Caco-2 (cell line): ENCODE measurements around the gene KCNT2. TPM values are rescaled to one million over a fixed set of nuclear protein-coding genes. Genes with fewer than 3 reads are reported as not detected.

Source experiments
- BruUV-seq: library from RNA; stranded (reverse); fragments of 400-500 nt; replicated peaks from 2 replicates; lab custom pipeline; 2021; lab: Mats Ljungman, UMichigan
- CTCF ChIA-PET: fragments of 300-600 bp; sonication (Branson Sonifier 250); formaldehyde crosslinking; loops from one replicate; lab custom pipeline; 2022; ENCODE audit warnings: antibody characterized with exemption; lab: Charles Lee
- POLR2A ChIA-PET: fragments of 300-600 bp; sonication (Branson Sonifier 250); formaldehyde crosslinking; loops from one replicate; lab custom pipeline; 2022; ENCODE audit warnings: antibody characterized with exemption; lab: Charles Lee
- DNase-seq, 2 experiments: peaks; one replicate each; pipeline versions ENCODE4 v3.0.0 to v3.0.0-alpha.2; 2020 to 2022
- H3K27me3 ChIP-seq: replicated peaks from 2 replicates; pipeline ENCODE4 v1.6.0; 2011; ENCODE audit warnings: low read length; ENCODE audit not compliant: control insufficient read depth, insufficient read depth
- H3K36me3 ChIP-seq: 2 replicates; pipeline ENCODE4 v1.5.1; 2011; ENCODE audit warnings: low read length; ENCODE audit not compliant: control insufficient read depth, insufficient read depth
- H3K4me1 ChIP-seq: fragments of 250-450 bp; sonication (Bioruptor Pico); 2 replicates; pipeline ENCODE4 v1.5.1; 2020; ENCODE audit warnings: mild to moderate bottlenecking
- H3K4me3 ChIP-seq: 2 replicates; pipeline ENCODE4 v1.5.1; 2011; ENCODE audit warnings: low read depth, mild to moderate bottlenecking, control low read depth, low read length
- H3K9me3 ChIP-seq: fragments of 250-450 bp; sonication (Bioruptor Pico); 2 replicates; pipeline ENCODE4 v1.5.1; 2020; ENCODE audit warnings: mild to moderate bottlenecking, moderate library complexity
- H3K27ac Mint-ChIP-seq: one replicate; pipeline ENCODE4 v1.8.0; 2022; ENCODE audit warnings: mixed read lengths; ENCODE audit not compliant: unreplicated experiment
- H3K27me3 Mint-ChIP-seq: one replicate; pipeline ENCODE4 v1.8.0; 2022; ENCODE audit warnings: mixed read lengths; ENCODE audit not compliant: insufficient read depth, unreplicated experiment
- H3K36me3 Mint-ChIP-seq: one replicate; pipeline ENCODE4 v1.8.0; 2022; ENCODE audit warnings: mild to moderate bottlenecking, mixed read lengths; ENCODE audit not compliant: insufficient read depth, unreplicated experiment
- H3K4me1 Mint-ChIP-seq: one replicate; pipeline ENCODE4 v1.8.0; 2022; ENCODE audit warnings: low read depth, mixed read lengths; ENCODE audit not compliant: unreplicated experiment
- H3K4me3 Mint-ChIP-seq: one replicate; pipeline ENCODE4 v1.8.0; 2022; ENCODE audit warnings: mild to moderate bottlenecking, moderate library complexity, mixed read lengths; ENCODE audit not compliant: unreplicated experiment
- H3K9me3 Mint-ChIP-seq: one replicate; pipeline ENCODE4 v1.8.0; 2022; ENCODE audit warnings: mixed read lengths; ENCODE audit not compliant: unreplicated experiment
- intact Hi-C: fragments of 100-400 bp; cut with micrococcal nuclease; formaldehyde crosslinking; loops from one replicate; pipeline ENCODE4 v1.10.0; 2022; ENCODE audit not compliant: unreplicated experiment
- total RNA-seq: library from RNA; stranded (reverse); gene quantifications from 2 replicates; pipeline ENCODE4 v1.2.3, GENCODE V29; 2022
- TF ChIP-seq, protein P1 (sequence below), 2 experiments: fragments of 200-600 bp in 1 of 2; IDR thresholded peaks; 1 replicate in 1 of 2; 2 replicates in 1 of 2; pipeline versions ENCODE4 v1.5.1 to v1.8.0; 2011 to 2022; ENCODE audit warnings: antibody characterized with exemption in 1 of 2, control low read depth in 1 of 2, inconsistent platforms in 1 of 2, low read depth in 1 of 2, low read length in 1 of 2, mild to moderate bottlenecking in 1 of 2, moderate library complexity in 1 of 2; ENCODE audit not compliant: insufficient read depth in 1 of 2, severe bottlenecking in 1 of 2, unreplicated experiment in 1 of 2

Gene KCNT2
- total RNA-seq, 1 experiment from 2014 or later = not detected

DNA sequence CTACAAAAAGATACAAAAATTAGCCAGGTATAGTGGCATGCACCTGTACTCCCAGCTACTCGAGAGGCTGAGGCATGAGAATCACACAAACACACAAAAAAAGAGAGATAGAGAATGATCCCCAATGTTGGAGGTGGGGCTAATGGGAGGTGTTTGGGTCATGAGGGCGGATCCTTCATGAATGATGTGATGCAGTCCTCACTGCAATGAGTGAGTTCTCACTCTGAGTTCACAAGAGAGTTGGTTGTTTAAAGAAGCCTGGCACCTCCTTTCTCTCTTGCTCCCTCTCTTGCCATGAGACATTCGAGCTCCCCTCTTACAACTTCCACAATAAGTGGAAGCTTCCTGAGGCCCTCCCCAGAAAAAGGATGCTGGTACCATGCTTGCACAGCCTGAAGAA lies 17.3 kb downstream of the KCNT2 start:
- TF ChIP-seq, protein P1, sequence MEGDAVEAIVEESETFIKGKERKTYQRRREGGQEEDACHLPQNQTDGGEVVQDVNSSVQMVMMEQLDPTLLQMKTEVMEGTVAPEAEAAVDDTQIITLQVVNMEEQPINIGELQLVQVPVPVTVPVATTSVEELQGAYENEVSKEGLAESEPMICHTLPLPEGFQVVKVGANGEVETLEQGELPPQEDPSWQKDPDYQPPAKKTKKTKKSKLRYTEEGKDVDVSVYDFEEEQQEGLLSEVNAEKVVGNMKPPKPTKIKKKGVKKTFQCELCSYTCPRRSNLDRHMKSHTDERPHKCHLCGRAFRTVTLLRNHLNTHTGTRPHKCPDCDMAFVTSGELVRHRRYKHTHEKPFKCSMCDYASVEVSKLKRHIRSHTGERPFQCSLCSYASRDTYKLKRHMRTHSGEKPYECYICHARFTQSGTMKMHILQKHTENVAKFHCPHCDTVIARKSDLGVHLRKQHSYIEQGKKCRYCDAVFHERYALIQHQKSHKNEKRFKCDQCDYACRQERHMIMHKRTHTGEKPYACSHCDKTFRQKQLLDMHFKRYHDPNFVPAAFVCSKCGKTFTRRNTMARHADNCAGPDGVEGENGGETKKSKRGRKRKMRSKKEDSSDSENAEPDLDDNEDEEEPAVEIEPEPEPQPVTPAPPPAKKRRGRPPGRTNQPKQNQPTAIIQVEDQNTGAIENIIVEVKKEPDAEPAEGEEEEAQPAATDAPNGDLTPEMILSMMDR (IDR thresholded peaks at IDR 0.05; ENCODE audit: insufficient read depth in 1 of 2, low read depth in 1 of 2, low read length in 1 of 2, severe bottlenecking in 1 of 2, unreplicated experiment in 1 of 2) = no peak
- no peak overlapping the region for H3K4me3 ChIP-seq
- no peaks in the 10 kb centered on the region for H3K36me3 ChIP-seq
- H3K27me3 ChIP-seq = no peaks in the 10 kb centered on the region
- H3K9me3 ChIP-seq = no peaks in the 10 kb centered on the region
- H3K27me3 Mint-ChIP-seq = no peaks in the 10 kb centered on the region
- no peak for DNase-seq
- no peak overlapping the region for H3K27ac Mint-ChIP-seq
- BruUV-seq = no TSS peak
- no peaks in the 10 kb centered on the region for H3K9me3 Mint-ChIP-seq
- no peaks in the 10 kb centered on the region for H3K4me1 ChIP-seq
- intact Hi-C loops = no loop called here
- ChIA-PET POLR2A (no interaction called here), CTCF (no interaction called here)
- no peak overlapping the region for H3K4me3 Mint-ChIP-seq
- no peaks in the 10 kb centered on the region for H3K36me3 Mint-ChIP-seq
- no peaks in the 10 kb centered on the region for H3K4me1 Mint-ChIP-seq

DNA sequence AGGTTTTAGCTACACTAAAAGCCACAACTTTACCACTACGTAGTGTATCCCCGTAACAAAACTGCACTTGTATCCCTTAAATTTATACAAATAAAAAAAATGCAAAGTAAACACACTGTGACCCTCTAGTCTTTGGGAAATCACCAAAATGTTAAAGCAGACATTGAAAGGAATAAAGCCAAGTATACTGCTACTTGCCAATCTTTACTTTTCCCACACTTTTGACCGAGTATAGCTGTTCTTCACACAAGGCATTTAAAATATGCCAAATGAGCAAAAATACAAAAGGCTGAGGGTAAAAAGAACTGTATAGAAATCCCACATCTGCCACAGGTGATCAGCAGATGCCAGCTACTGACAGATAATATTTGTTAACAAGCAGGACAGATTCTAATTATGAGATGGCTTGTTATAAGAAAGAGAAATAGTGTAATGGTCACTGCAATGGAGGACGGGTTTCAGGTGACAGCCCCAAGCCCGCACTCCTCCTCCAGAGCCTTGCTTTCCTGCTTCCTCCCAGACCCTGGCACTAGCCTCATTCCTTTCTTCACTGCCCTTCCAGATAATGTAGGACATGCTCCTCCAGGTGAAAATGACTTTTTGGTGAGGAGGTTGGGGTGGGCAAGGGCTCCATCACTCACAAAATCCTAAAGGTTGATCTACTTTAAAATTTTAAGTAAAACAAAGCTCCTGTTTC lies 18.1 kb downstream of the KCNT2 start:
- TF ChIP-seq, protein P1 (IDR thresholded peaks at IDR 0.05; ENCODE audit: insufficient read depth in 1 of 2, low read depth in 1 of 2, low read length in 1 of 2, severe bottlenecking in 1 of 2, unreplicated experiment in 1 of 2) = no peak
- Mint-ChIP-seq H3K4me1 (peaks cover 1% of the 10 kb centered on the region), H3K27ac (no peak overlapping the region), H3K27me3 (no peaks in the 10 kb centered on the region), H3K4me3 (no peak overlapping the region), H3K36me3 (no peaks in the 10 kb centered on the region), H3K9me3 (no peaks in the 10 kb centered on the region)
- Histone ChIP-seq H3K9me3 (no peaks in the 10 kb centered on the region), H3K4me1 (no peaks in the 10 kb centered on the region), H3K27me3 (no peaks in the 10 kb centered on the region), H3K36me3 (no peaks in the 10 kb centered on the region), H3K4me3 (no peak overlapping the region)
- no TSS peak for BruUV-seq
- no peak for DNase-seq
- CTCF ChIA-PET = no interaction called here
- POLR2A ChIA-PET = no interaction called here
- intact Hi-C loops = no loop called here

DNA sequence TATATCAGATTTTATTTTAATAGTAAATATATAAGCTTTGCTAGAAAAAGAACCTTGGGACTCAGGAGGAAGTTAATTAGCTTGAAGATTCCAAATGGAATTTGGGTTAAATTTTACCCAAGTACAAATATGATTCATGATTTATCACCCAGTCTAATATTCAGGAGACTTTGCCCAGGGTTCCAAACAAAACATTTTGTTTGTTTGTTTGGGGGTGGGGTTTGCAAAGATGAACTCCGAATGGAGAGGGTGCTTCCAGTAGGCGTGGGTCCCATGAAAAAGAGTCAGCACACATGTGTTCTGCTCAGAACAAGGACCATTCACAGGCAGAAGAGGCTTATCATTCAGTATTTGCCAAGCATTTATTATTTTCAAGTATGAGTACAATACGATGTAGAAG lies 23.5 kb downstream of the KCNT2 start:
- no peak overlapping the region for H3K4me3 ChIP-seq
- no peak for DNase-seq
- Mint-ChIP-seq H3K4me3 (no peak overlapping the region), H3K27ac (no peak overlapping the region), H3K36me3 (no peaks in the 10 kb centered on the region), H3K9me3 (no peaks in the 10 kb centered on the region), H3K27me3 (no peaks in the 10 kb centered on the region), H3K4me1 (peaks cover 6% of the 10 kb centered on the region)
- no TSS peak for BruUV-seq
- CTCF ChIA-PET = no interaction called here
- H3K9me3 ChIP-seq = no peaks in the 10 kb centered on the region
- POLR2A ChIA-PET = no interaction called here
- H3K27me3 ChIP-seq = no peaks in the 10 kb centered on the region
- no peaks in the 10 kb centered on the region for H3K4me1 ChIP-seq
- no peaks in the 10 kb centered on the region for H3K36me3 ChIP-seq
- intact Hi-C loops = no loop called here
- TF ChIP-seq, protein P1 (IDR thresholded peaks at IDR 0.05; ENCODE audit: insufficient read depth in 1 of 2, low read depth in 1 of 2, low read length in 1 of 2, severe bottlenecking in 1 of 2, unreplicated experiment in 1 of 2) = no peak
